GM12878 (cell line): ENCODE data around the gene AKNA. TPM values are rescaled to one million over a fixed set of nuclear protein-coding genes. Genes with fewer than 3 reads are reported as not detected.

Source experiments
- ATAC-seq: fragments of 200-7000 bp; cut with Tn5 transposase; 3 replicates; pipeline ENCODE4 v1.9.1; 2020; ENCODE audit warnings: mild to moderate bottlenecking, moderate library complexity
- BruUV-seq: library from RNA; stranded (reverse); fragments of 400-500 nt; replicated peaks from 2 replicates; lab custom pipeline; 2021; lab: Mats Ljungman, UMichigan
- CTCF ChIA-PET: fragments of 300-600 bp; sonication (Branson Sonifier 250); formaldehyde crosslinking; extraction: SDS; loops from one replicate; lab custom pipeline; 2021; ENCODE audit warnings: inconsistent platforms; lab: Yijun Ruan, JAX
- POLR2A ChIA-PET: fragments of 350-600 bp; formaldehyde crosslinking; extraction: SDS; loops from one replicate; lab custom pipeline; 2021; ENCODE audit warnings: inconsistent platforms; lab: Charles Lee
- RAD21 ChIA-PET: fragments of 300-600 bp; sonication (Branson Sonifier 250); formaldehyde crosslinking; loops from one replicate; lab custom pipeline; 2023; ENCODE audit warnings: antibody characterized with exemption; ENCODE audit not compliant: unreplicated experiment; lab: Charles Lee
- SMC1A ChIA-PET: fragments of 300-600 bp; sonication (Branson Sonifier 250); formaldehyde crosslinking; loops from one replicate; lab custom pipeline; 2023; ENCODE audit not compliant: unreplicated experiment, uncharacterized antibody; lab: Charles Lee
- DNase-seq: peaks from one replicate; pipeline ENCODE4 v3.0.0-alpha.2; 2011; ENCODE audit warnings: low read depth, low spot score
- FAIRE-seq: peaks from 3 replicates; lab custom pipeline; 2011; peaks lifted over from hg19 to GRCh38; lab: Jason Lieb, UNC
- H2AFZ ChIP-seq: 2 replicates; pipeline ENCODE4 v1.6.0; 2011; ENCODE audit warnings: low read depth, low read length, control low read depth; ENCODE audit not compliant: control insufficient read depth
- H3K27ac ChIP-seq: 2 replicates; pipeline ENCODE4 v1.5.1; 2011; ENCODE audit warnings: control low read depth; ENCODE audit not compliant: control insufficient read depth, insufficient read depth
- H3K27me3 ChIP-seq, 2 experiments: replicated peaks in 1 of 2; 2 replicates each; pipeline versions ENCODE4 v1.6.0 to v1.6.1; 2011; ENCODE audit warnings: low read length in 1 of 2; ENCODE audit not compliant: control insufficient read depth in 2 of 2, insufficient read depth in 2 of 2
- H3K36me3 ChIP-seq, 2 experiments: 2 replicates each; pipeline ENCODE4 v1.5.1; 2011; ENCODE audit warnings: low read length in 1 of 2; ENCODE audit not compliant: control insufficient read depth in 2 of 2, insufficient read depth in 2 of 2
- H3K4me1 ChIP-seq: 2 replicates; pipeline ENCODE4 v1.6.1; 2011; ENCODE audit warnings: mild to moderate bottlenecking, low read length, moderate library complexity, mixed read lengths; ENCODE audit not compliant: control insufficient read depth, insufficient read depth
- H3K4me2 ChIP-seq: 2 replicates; pipeline ENCODE4 v1.6.0; 2011; ENCODE audit warnings: control low read depth; ENCODE audit not compliant: control insufficient read depth, insufficient read depth
- H3K4me3 ChIP-seq: fragments of 200-600 bp; sonication (generic); 2 replicates; pipeline ENCODE4 v1.5.1; 2016
- H3K79me2 ChIP-seq: 2 replicates; pipeline ENCODE4 v1.6.0; 2011; ENCODE audit warnings: low read length; ENCODE audit not compliant: control insufficient read depth, insufficient read depth
- H3K9ac ChIP-seq: 2 replicates; pipeline ENCODE4 v1.8.0; 2011; ENCODE audit warnings: low read length, control low read depth, mixed read lengths; ENCODE audit not compliant: control insufficient read depth, insufficient read depth
- H3K9me3 ChIP-seq: replicated peaks from 3 replicates; pipeline ENCODE4 v1.5.1; 2011; ENCODE audit warnings: mild to moderate bottlenecking, low read length; ENCODE audit not compliant: control insufficient read depth, insufficient read depth
- H4K20me1 ChIP-seq: 2 replicates; pipeline ENCODE4 v1.6.0; 2011; ENCODE audit not compliant: control insufficient read depth, insufficient read depth
- CREB1 ChIP-seq: IDR thresholded peaks from 2 replicates; pipeline ENCODE4 v1.6.1; 2012; ENCODE audit warnings: low read depth, mild to moderate bottlenecking, inconsistent platforms
- HDGF ChIP-seq: fragments of 450-650 bp; IDR thresholded peaks from 2 replicates; pipeline ENCODE4 v1.6.1; 2016; ENCODE audit warnings: antibody characterized with exemption
- IKZF1 ChIP-seq: fragments of 450-650 bp; conservative IDR thresholded peaks from 2 replicates; pipeline ENCODE4 v1.6.1; 2017; ENCODE audit warnings: antibody characterized with exemption, mild to moderate bottlenecking
- JUNB ChIP-seq: IDR thresholded peaks from 2 replicates; pipeline ENCODE4 v1.6.1; 2016; ENCODE audit warnings: antibody characterized with exemption, mild to moderate bottlenecking
- NR2C2 ChIP-seq: IDR thresholded peaks from 2 replicates; pipeline ENCODE4 v1.6.1; 2011; ENCODE audit warnings: borderline replicate concordance, low read depth; ENCODE audit not compliant: control insufficient read depth, insufficient read length
- TBL1XR1 ChIP-seq: IDR thresholded peaks from 2 replicates; pipeline ENCODE4 v1.6.1; 2012; ENCODE audit warnings: low read depth, low read length, improper control_type of control experiment
- ZNF207 ChIP-seq: fragments of 450-650 bp; IDR thresholded peaks from 2 replicates; pipeline ENCODE4 v1.6.1; 2014; ENCODE audit warnings: antibody characterized with exemption, mild to moderate bottlenecking, borderline replicate concordance
- ZNF687 ChIP-seq: fragments of 450-650 bp; IDR thresholded peaks from 2 replicates; pipeline ENCODE4 v1.6.1; 2017; ENCODE audit warnings: mild to moderate bottlenecking, moderate library complexity
- WGBS: methylation state at CpG from one replicate; pipeline ENCODE4 v1.1.6; 2016; ENCODE audit warnings: low lambda C conversion rate; ENCODE audit not compliant: insufficient replicate concordance, insufficient coverage; ENCODE audit errors: missing lambda C conversion rate; 5-methylcytosine and 5-hydroxymethylcytosine counted together
- in situ Hi-C: fragments of 300-500 bp; cut with MboI; formaldehyde crosslinking; loops from 9 replicates; pipeline ENCODE4 v1.14.3; 2018; ENCODE audit warnings: mixed read lengths
- intact Hi-C: fragments of 100-400 bp; cut with micrococcal nuclease; formaldehyde crosslinking; loops from one replicate; pipeline ENCODE4 v1.14.2; 2022; ENCODE audit not compliant: unreplicated experiment
- polyA plus RNA-seq, 11 experiments: library from polyadenylated mRNA; depleted of rRNA in 4 of 11; unstranded in 6 of 11; stranded (reverse) in 5 of 11; fragments of >200 nt; fragmentation: Nextera tagmentation in 4 of 11; fragmentation: Illumina TruSeq in 1 of 11; extraction: Ambion mirVana in 4 of 11; extraction: Trizol in 1 of 11; gene quantifications; 1 replicate in 1 of 11; 2 replicates in 10 of 11; pipeline versions ENCODE4 v1.2.1 to v1.2.3, GENCODE V29; 2011 to 2016; ENCODE audit warnings: inconsistent platforms in 2 of 11, missing spikeins in 2 of 11, low read depth in 1 of 11
- total RNA-seq, 4 experiments: library from RNA; depleted of rRNA in 3 of 4; stranded (reverse); fragments of >200 nt in 3 of 4; fragmentation: Illumina TruSeq in 1 of 4; extraction: Trizol in 1 of 4; gene quantifications; 2 replicates each; pipeline versions ENCODE4 v1.2.1 to v1.2.3, GENCODE V29; 2013 to 2021

The AKNA gene
- total and polyA plus RNA-seq, 10 of the 15 experiments (the other 5 are each of a cell fraction or from before 2014, with no cell fraction given), result 1.6 to 132 (median 35.3) TPM

DNA sequence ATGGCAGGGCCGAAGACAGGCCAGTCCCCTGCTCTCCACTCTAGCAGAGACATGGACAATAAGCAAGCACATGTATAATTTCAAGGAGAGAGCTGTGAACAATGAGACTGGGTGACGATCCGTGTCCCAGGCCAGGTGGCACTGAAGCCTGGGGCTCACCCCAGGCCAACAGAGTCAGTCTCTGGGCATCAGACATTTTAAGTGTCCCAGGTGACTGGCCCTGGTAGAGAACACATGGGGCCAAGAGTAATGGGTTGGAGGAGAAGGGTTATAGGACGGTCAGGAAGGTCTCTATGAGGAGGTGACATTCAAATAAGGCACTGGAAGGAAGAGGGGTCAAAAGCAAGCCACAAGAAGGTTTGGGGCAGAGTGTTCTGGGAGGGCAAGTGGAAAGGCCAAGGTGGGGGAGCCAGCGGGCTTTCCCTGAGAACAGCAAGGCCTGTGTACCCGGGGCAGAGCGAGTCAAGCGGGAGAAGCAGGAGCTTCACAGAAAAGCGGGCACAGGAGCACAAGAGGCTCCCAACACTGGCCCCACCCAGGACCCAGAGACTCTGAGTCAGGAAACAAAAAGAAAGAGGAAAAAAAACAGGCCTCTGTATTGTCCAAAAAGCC, 1.1 kb upstream of the AKNA start:
- CTCF ChIA-PET, result interaction anchor here (0.8 to 10.2 kb wide), 10 partner anchors 8 to 49 kb away, joined by 3 to 122 read pairs (median 24); no protein-coding TSS in a partner anchor
- H3K79me2 ChIP-seq, result peaks cover 90% of the 10 kb centered on the region
- peak overlapping the region; percentile 100 for H3K27ac ChIP-seq
- intact Hi-C loops, result loop anchor here (1.0 to 10.0 kb wide), 3 partner anchors 50 to 1114 kb away; partner anchors contain the start of genes CDC26, PRPF4 and TMEM268
- ATAC-seq, result no peak
- H3K9me3 ChIP-seq, result no peaks in the 10 kb centered on the region
- H3K9ac ChIP-seq, result peak overlapping the region; percentile 99
- WGBS, result 3% methylated on average over 8 of the region's 9 CpGs
- peaks cover 68% of the 10 kb centered on the region for H3K4me1 ChIP-seq
- in situ Hi-C loops, result loop anchor here (5.0 kb wide), 1 partner anchor 223 kb away; the partner anchor contains the start of gene TMEM268
- TF ChIP-seq JUNB (no peak), HDGF (peak; percentile 31; the same call in 1 of the 2 replicates), IKZF1 (no peak), NR2C2 (no peak), CREB1 (no peak), TBL1XR1 (no peak), ZNF687 (0 out of 2 replicates have a peak, but pooled peaks have one; percentile 15), ZNF207 (no peak)
- RAD21 ChIA-PET, result interaction anchor here (1.0 to 13.0 kb wide), 12 partner anchors 8 to 265 kb away, joined by 3 to 251 read pairs (median 8); partner anchors contain the start of genes ATP6V1G1 and TMEM268
- H2AFZ ChIP-seq, result no peak overlapping the region
- no peak for DNase-seq
- POLR2A ChIA-PET, result interaction anchor here (0.9 to 13.2 kb wide), 11 partner anchors 8 to 113 kb away, joined by 3 to 312 read pairs (median 15); partner anchors contain the start of gene WHRN
- H3K4me2 ChIP-seq, result peak overlapping the region; percentile 100
- peaks cover 0 to 2% of the 10 kb centered on the region in 2 experiments; a peak in 2 of 4 replicates for H3K36me3 ChIP-seq
- H3K4me3 ChIP-seq, result peak overlapping the region; percentile 91
- SMC1A ChIA-PET, result interaction anchor here (0.6 to 12.8 kb wide), 13 partner anchors 8 to 228 kb away, joined by 3 to 327 read pairs (median 6); no protein-coding TSS in a partner anchor
- no peaks in the 10 kb centered on the region for H3K27me3 ChIP-seq
- FAIRE-seq, result no peak
- no peaks in the 10 kb centered on the region for H4K20me1 ChIP-seq
- BruUV-seq, result no TSS peak
